ENCODE data around the gene GNPDA1. TPM values are rescaled to one million over a fixed set of nuclear protein-coding genes. Genes with fewer than 3 reads are reported as not detected.

Gene GNPDA1
- total RNA-seq, 3 donors from 2014 or later = 32.6 to 46.4 (median 38.3) TPM

DNA sequence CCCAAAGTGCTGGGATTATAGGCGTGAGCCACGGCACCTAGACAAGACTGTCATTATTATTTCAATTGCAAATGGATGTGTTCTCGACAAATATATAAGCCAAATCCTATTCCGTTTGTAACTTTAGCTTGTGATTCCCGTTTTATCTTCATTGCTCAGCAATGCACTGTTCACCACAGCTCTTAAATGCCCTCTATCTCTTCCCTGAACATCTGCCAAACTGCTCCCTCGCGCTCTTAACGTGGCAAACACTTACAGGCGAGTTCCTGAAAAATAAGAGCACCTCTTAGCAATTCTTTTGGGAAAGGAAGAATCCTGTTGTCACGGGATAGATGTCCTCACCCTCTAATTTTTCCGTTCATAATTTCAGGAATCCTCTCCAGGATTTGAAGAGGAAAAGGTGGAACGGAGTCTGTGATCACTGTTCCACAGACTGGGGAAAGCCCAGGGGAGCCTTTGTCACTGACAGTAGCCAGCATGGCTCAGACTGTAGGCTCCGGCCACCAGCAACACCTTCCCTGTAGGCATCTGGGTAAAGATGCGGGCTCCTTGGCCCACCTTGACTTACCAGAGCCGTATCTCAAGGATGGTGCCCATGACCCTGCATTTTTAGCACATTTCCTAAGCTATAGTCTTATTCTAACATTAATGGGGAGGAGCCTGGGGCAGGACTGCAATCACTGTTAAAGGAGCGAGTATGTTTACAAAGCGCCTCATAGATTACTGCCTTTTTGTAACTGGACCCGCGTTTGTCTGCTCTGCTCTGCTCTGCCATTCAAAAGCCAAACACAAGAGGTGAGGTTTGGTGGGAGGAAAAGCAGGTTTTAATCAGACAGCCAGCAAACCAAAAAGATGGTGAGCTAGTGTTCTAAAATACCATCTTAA is 20.2 kb upstream of the GNPDA1 start:
- DNase-seq (ENCODE audit: low spot score in 2 of 2) = no peak
- TF ChIP-seq CTCF (IDR thresholded peaks at IDR 0.05) (no peak), POLR2A (IDR thresholded peaks at IDR 0.05) (no peak), POLR2AphosphoS5 (IDR thresholded peaks at IDR 0.05) (no peak)
- Histone ChIP-seq H3K36me3 (no peaks in the 10 kb centered on the region), H3K4me3 (no peak overlapping the region), H3K4me1 (no peaks in the 10 kb centered on the region), H3K27me3 (no peaks in the 10 kb centered on the region), H3K27ac (no peak overlapping the region), H3K9me3 (no peaks in the 10 kb centered on the region)
- intact Hi-C loops (cut with DNase I; ENCODE audit: low total_unique reads) = no loop called here

DNA sequence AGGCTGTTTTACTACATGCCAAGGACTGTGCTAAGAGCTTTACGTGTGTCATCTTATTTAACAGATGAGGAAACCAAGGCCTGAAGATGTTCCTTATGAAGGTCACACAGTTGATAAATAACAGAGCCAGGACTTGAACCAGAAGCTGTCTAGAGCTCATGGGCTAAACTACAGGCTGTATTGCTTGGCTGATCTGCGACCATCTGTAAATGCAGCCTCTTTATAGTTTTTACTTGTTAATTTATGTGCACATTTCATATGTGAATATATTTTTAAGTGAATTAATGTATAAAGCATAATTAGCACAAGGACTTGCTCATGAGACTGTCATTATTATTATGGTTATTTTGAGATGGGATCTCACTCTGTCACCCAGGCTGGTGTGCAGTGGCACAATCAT is 19.3 kb upstream of the GNPDA1 start:
- Histone ChIP-seq H3K4me1 (no peaks in the 10 kb centered on the region), H3K27me3 (no peaks in the 10 kb centered on the region), H3K4me3 (no peak overlapping the region), H3K9me3 (no peaks in the 10 kb centered on the region), H3K27ac (no peak overlapping the region), H3K36me3 (no peaks in the 10 kb centered on the region)
- intact Hi-C loops (cut with DNase I; ENCODE audit: low total_unique reads) = no loop called here
- DNase-seq (ENCODE audit: low spot score in 2 of 2) = no peak
- TF ChIP-seq POLR2A (IDR thresholded peaks at IDR 0.05) (no peak), CTCF (IDR thresholded peaks at IDR 0.05) (no peak), POLR2AphosphoS5 (IDR thresholded peaks at IDR 0.05) (no peak)

DNA sequence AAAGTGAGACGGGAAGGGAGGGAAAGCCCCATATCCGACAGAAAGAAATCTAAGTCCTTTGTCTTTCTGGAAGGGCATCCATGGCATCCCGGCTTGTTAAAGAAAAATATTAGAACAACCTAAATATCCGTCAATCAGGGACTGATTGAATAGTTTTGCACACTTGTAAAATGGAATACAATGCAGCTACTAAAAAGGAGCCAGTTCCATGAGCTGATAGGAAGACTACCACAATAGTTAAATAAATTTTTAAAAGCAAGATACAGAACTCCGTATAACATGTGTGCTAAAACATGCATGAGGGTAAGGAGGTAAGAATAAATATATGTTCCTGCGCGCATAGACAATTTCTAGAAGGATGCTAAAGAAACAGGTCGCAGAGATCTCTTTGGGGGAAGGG is 12.8 kb upstream of the GNPDA1 start:
- H3K36me3 ChIP-seq = no peaks in the 10 kb centered on the region
- no peak for TF ChIP-seq POLR2A (IDR thresholded peaks at IDR 0.05)
- TF ChIP-seq CTCF (IDR thresholded peaks at IDR 0.05) = no peak
- no peak for TF ChIP-seq POLR2AphosphoS5 (IDR thresholded peaks at IDR 0.05)
- intact Hi-C loops (cut with DNase I; ENCODE audit: low total_unique reads) = no loop called here
- no peak for DNase-seq (ENCODE audit: low spot score in 2 of 2)
- no peaks in the 10 kb centered on the region for H3K27me3 ChIP-seq
- no peaks in the 10 kb centered on the region for H3K4me1 ChIP-seq
- no peaks in the 10 kb centered on the region for H3K9me3 ChIP-seq
- no peak overlapping the region for H3K27ac ChIP-seq
- peak overlapping the region in 2 of 3 donors; percentile 54 to 65 for H3K4me3 ChIP-seq

DNA sequence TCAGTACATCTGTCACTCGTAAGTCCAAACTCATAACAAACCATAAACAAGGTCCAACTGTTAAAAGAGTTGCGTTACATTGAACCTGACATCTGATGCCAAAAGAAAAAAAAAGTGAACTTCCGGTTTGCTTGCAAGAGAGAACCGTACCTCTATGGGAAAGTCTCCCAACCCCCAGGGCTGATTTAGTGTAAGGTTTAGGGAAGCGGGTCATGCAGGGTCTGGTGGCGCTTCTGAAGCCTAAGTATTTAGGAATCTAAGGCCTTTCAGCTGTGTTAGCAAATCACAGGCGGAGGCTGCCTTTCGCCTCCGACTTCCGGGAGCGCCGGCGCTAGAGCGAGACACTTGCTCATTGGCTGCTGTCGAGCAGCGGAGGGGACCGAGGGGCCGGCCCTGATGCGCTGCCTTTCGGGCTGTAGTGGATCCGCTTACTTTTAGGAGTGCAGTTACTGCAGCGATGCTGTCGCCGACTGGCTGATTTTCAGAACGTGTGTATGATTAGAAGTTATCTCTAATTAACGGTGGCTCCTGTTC is 12.0 kb upstream of the GNPDA1 start:
- DNase-seq (ENCODE audit: low spot score in 2 of 2) = peak; percentile 62 to 70
- Histone ChIP-seq H3K9me3 (no peaks in the 10 kb centered on the region), H3K27ac (peak overlapping the region; percentile 75 to 85), H3K36me3 (no peaks in the 10 kb centered on the region), H3K4me3 (peak overlapping the region; percentile 37 to 65 (median 54)), H3K4me1 (no peaks in the 10 kb centered on the region), H3K27me3 (no peaks in the 10 kb centered on the region)
- intact Hi-C loops (cut with DNase I; ENCODE audit: low total_unique reads) = no loop called here
- TF ChIP-seq CTCF (IDR thresholded peaks at IDR 0.05) (no peak), POLR2AphosphoS5 (IDR thresholded peaks at IDR 0.05) (peak; percentile 26 to 67 (median 41))

GRCh38 chr5:142023836-142024235 is 11.0 kb upstream of the GNPDA1 start:
- Histone ChIP-seq H3K9me3 (no peaks in the 10 kb centered on the region), H3K4me1 (no peaks in the 10 kb centered on the region), H3K27me3 (no peaks in the 10 kb centered on the region), H3K36me3 (no peaks in the 10 kb centered on the region), H3K27ac (no peak overlapping the region), H3K4me3 (no peak overlapping the region)
- no peak for DNase-seq (ENCODE audit: low spot score in 2 of 2)
- TF ChIP-seq POLR2AphosphoS5 (IDR thresholded peaks at IDR 0.05) (no peak), CTCF (IDR thresholded peaks at IDR 0.05) (no peak), POLR2A (IDR thresholded peaks at IDR 0.05) (no peak)
- intact Hi-C loops (cut with DNase I; ENCODE audit: low total_unique reads) = no loop called here
